Gastrocnemius medialis (tissue), 4 donors: ENCODE results near the gene PDE10A. TPM values are rescaled to one million over a fixed set of nuclear protein-coding genes. Genes with fewer than 3 reads are reported as not detected.

ENCODE experiments used
- ATAC-seq, 2 donors: fragments of 150-250 bp; one replicate each; pipeline ENCODE4 v1.9.1; 2016
- DNase-seq, 2 donors: peaks; one replicate each; pipeline ENCODE4 v3.0.0-alpha.2; 2019
- H3K27ac ChIP-seq, 4 donors: fragments of 200-600 bp; sonication (generic); 1 replicate in 1 of 4; 2 replicates in 3 of 4; pipeline ENCODE4 v1.5.1; 2016 to 2018; ENCODE audit warnings: mild to moderate bottlenecking in 2 of 4, moderate library complexity in 1 of 4
- H3K27me3 ChIP-seq, 3 donors: fragments of 200-600 bp; sonication (generic) in 2 of 3; 1 replicate in 1 of 3; 2 replicates in 2 of 3; pipeline versions ENCODE4 v1.5.1 to v1.6.0; 2016 to 2019; ENCODE audit warnings: mild to moderate bottlenecking in 1 of 3, moderate library complexity in 1 of 3
- H3K36me3 ChIP-seq, 2 donors: fragments of 200-600 bp; sonication (generic) in 1 of 2; one replicate each; pipeline ENCODE4 v1.5.1; 2017 to 2018
- H3K4me1 ChIP-seq, 2 donors: fragments of 200-600 bp; sonication (generic) in 1 of 2; one replicate each; pipeline ENCODE4 v1.5.1; 2016 to 2017; ENCODE audit warnings: mild to moderate bottlenecking in 2 of 2
- H3K4me3 ChIP-seq, 4 donors: fragments of 200-600 bp; sonication (generic) in 3 of 4; 1 replicate in 1 of 4; 2 replicates in 3 of 4; pipeline ENCODE4 v1.5.1; 2016 to 2019; ENCODE audit warnings: mild to moderate bottlenecking in 2 of 4
- H3K9me3 ChIP-seq, 3 donors: fragments of 200-600 bp; sonication (generic) in 2 of 3; 1 replicate in 1 of 3; 2 replicates in 2 of 3; pipeline ENCODE4 v1.5.1; 2016 to 2019
- CTCF ChIP-seq, 5 experiments: fragments of 450-650 bp in 3 of 5; fragments of 200-600 bp in 2 of 5; sonication (generic) in 2 of 5; IDR thresholded peaks in 4 of 5; conservative IDR thresholded peaks in 1 of 5; 1 replicate in 4 of 5; 2 replicates in 1 of 5; pipeline ENCODE4 v1.5.1; 2016 to 2019; ENCODE audit warnings: antibody characterized with exemption in 5 of 5, mild to moderate bottlenecking in 3 of 5, moderate library complexity in 3 of 5
- POLR2A ChIP-seq, 2 donors: fragments of 450-650 bp; IDR thresholded peaks; one replicate each; pipeline ENCODE4 v1.6.1; 2017; ENCODE audit warnings: antibody characterized with exemption in 2 of 2, mild to moderate bottlenecking in 2 of 2, moderate library complexity in 2 of 2
- in situ Hi-C, 4 donors: fragments of 200-750 bp; cut with MboI; loops; one replicate each; pipeline versions ENCODE4 v1.15.0 to v1.8.0; 2017; ENCODE audit warnings: low sequenced_read_pairs in 4 of 4
- intact Hi-C: fragments of 100-400 bp; cut with DNase I; formaldehyde crosslinking; loops from one replicate; pipeline ENCODE4 v1.15.1; 2023; ENCODE audit warnings: low total_unique reads
- total RNA-seq, 4 donors: library from RNA; depleted of rRNA; stranded (reverse); fragments of >200 nt; gene quantifications; one replicate each; pipeline versions ENCODE4 v1.1.0 to v1.2.3, GENCODE V29; 2016

The PDE10A gene
- total RNA-seq, 4 donors from 2014 or later = 0.24 to 1.5 (median 1.2) TPM

- TF ChIP-seq CTCF (IDR thresholded peaks at IDR 0.05 in 4 of 5, conservative IDR thresholded peaks at IDR 0.05 in 1 of 5) (no peak), POLR2A (IDR thresholded peaks at IDR 0.05) (no peak)
- in situ Hi-C loops = no loop called here
- intact Hi-C loops = no loop called here
- H3K9me3 ChIP-seq = no peaks in the 10 kb centered on the region
- H3K4me1 ChIP-seq = no peaks in the 10 kb centered on the region
- DNase-seq (no peak), ATAC-seq (no peak)
- H3K27me3 ChIP-seq = no peaks in the 10 kb centered on the region
- no peaks in the 10 kb centered on the region for H3K36me3 ChIP-seq
- no peak overlapping the region for H3K27ac ChIP-seq
- no peak overlapping the region for H3K4me3 ChIP-seq
Observed at GRCh38 chr6:165698868-165699267, 35.8 kb upstream of the PDE10A start.

GRCh38 chr6:165697171-165697570 lies 34.1 kb upstream of the PDE10A start:
- no peak overlapping the region for H3K4me3 ChIP-seq
- no peaks in the 10 kb centered on the region for H3K36me3 ChIP-seq
- DNase-seq = no peak
- H3K27ac ChIP-seq = no peak overlapping the region
- H3K9me3 ChIP-seq = no peaks in the 10 kb centered on the region
- intact Hi-C loops = no loop called here
- no peak for TF ChIP-seq CTCF (IDR thresholded peaks at IDR 0.05 in 4 of 5, conservative IDR thresholded peaks at IDR 0.05 in 1 of 5)
- no peak for TF ChIP-seq POLR2A (IDR thresholded peaks at IDR 0.05)
- no peak for ATAC-seq
- in situ Hi-C loops = no loop called here
- no peaks in the 10 kb centered on the region for H3K4me1 ChIP-seq
- no peaks in the 10 kb centered on the region for H3K27me3 ChIP-seq

DNA sequence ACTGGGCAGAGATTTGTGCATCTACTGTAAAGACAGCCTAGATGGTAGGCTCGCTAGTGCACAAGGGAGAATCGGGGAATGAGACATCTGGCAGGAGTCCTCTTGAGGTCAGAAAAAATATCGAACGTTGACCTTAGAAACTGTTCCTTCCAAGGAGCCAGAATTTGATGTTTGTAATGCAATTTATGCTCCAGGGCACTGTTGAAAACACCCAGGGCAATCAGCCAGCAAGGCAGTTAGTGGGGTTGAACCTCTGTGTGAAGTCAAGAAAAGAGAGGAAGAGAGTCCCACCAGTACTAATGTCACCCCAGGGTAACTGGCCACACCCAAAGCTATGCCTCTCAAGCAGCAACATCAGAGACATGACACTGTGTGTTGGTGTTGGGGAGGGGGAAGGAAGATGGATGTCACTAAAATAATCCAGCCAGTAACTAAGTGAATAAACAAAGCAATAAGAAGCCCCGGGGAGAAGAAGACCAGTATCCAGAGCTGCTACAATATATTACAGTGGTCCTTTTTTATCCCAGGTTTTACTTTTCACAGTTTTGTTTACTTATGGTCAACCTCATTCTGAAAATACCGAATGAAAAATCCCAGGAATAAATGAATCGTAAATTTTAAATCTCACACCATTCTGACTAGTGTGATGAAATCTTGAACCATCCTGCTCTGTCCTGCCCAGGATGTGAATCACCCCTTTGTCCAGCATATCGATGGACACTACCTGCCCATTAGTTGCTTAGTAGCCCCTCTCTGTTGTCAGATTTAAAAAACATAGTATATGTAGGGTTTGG lies 32.9 kb upstream of the PDE10A start:
- Histone ChIP-seq H3K27ac (no peak overlapping the region), H3K4me3 (no peak overlapping the region), H3K4me1 (no peaks in the 10 kb centered on the region), H3K36me3 (no peaks in the 10 kb centered on the region), H3K27me3 (no peaks in the 10 kb centered on the region), H3K9me3 (no peaks in the 10 kb centered on the region)
- in situ Hi-C loops (no loop called here), intact Hi-C loops (no loop called here)
- no peak for TF ChIP-seq POLR2A (IDR thresholded peaks at IDR 0.05)
- TF ChIP-seq CTCF (IDR thresholded peaks at IDR 0.05 in 4 of 5, conservative IDR thresholded peaks at IDR 0.05 in 1 of 5) = no peak
- no peak for ATAC-seq
- no peak for DNase-seq

DNA sequence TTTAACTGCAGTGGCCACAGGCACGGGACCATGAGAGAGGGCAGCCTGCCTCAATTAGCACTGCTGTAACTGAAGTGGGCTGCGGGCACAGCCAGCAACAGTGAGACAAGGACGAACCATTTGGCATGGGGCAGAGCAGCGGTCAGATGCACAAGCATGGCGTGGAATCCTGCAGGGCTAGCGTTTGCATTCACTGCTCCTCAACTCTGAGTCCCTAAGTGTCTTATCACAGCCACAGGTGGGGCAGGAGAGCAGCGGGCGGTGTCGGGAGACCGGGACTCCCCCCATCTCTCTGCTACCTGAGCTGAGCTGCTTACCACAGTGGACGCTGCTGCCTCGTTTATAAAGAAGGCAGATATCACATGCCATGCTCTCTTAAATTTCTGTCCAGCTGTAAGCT lies 31.3 kb upstream of the PDE10A start:
- ATAC-seq = no peak
- in situ Hi-C loops = no loop called here

More for the DNA sequence above, 31.3 kb upstream of the PDE10A start:
- H3K4me1 ChIP-seq = no peaks in the 10 kb centered on the region
- H3K9me3 ChIP-seq = no peaks in the 10 kb centered on the region
- TF ChIP-seq POLR2A (IDR thresholded peaks at IDR 0.05) (no peak), CTCF (IDR thresholded peaks at IDR 0.05 in 4 of 5, conservative IDR thresholded peaks at IDR 0.05 in 1 of 5) (no peak)
- intact Hi-C loops = no loop called here
- H3K4me3 ChIP-seq = no peak overlapping the region
- no peaks in the 10 kb centered on the region for H3K27me3 ChIP-seq
- H3K36me3 ChIP-seq = no peaks in the 10 kb centered on the region
- H3K27ac ChIP-seq = no peak overlapping the region
- DNase-seq = no peak
